Measurements from ENCODE around the gene PTPRN2. TPM values are rescaled to one million over a fixed set of nuclear protein-coding genes. Genes with fewer than 3 reads are reported as not detected.

PTPRN2 gene
- total RNA-seq, 1 donor from 2014 or later, result 2.4 TPM

DNA sequence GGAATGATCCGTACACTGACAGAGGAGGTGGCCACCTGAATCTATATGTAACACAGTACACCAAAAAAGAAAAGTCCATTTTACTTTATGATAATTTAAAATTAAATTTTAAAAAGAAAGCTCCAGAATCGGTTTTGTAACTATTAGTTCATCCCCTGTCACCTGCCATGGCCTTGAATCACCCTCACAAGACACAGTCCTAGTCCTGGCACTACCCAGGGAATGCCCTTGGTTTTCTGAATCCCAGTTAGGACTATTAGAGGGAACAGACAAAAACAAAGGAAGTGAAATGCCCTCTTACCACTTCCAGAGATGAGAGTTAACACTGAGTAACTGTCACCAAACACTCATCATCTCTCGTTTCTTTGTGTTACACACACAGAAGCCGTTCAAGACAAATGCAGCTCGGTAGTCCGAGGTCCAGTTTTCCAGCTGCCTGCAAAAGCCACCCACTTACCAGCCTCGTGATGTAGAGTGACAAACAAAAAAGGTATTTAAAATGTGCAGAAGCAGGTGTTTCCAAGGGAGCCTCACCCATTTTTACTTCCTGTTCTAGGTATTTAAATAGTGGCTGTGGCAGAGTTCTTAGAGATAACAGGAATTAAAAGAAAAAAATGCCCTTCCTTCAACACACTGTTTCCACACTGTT, 6.1 kb downstream of the PTPRN2 start:
- TF ChIP-seq, protein P1, sequence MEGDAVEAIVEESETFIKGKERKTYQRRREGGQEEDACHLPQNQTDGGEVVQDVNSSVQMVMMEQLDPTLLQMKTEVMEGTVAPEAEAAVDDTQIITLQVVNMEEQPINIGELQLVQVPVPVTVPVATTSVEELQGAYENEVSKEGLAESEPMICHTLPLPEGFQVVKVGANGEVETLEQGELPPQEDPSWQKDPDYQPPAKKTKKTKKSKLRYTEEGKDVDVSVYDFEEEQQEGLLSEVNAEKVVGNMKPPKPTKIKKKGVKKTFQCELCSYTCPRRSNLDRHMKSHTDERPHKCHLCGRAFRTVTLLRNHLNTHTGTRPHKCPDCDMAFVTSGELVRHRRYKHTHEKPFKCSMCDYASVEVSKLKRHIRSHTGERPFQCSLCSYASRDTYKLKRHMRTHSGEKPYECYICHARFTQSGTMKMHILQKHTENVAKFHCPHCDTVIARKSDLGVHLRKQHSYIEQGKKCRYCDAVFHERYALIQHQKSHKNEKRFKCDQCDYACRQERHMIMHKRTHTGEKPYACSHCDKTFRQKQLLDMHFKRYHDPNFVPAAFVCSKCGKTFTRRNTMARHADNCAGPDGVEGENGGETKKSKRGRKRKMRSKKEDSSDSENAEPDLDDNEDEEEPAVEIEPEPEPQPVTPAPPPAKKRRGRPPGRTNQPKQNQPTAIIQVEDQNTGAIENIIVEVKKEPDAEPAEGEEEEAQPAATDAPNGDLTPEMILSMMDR (IDR thresholded peaks at IDR 0.05; ENCODE audit: insufficient read depth, low read length, poor library complexity, severe bottlenecking), result no peak
- H3K4me3 ChIP-seq (ENCODE audit: low read depth, low read length), result no peak overlapping the region
- DNase-seq (ENCODE audit: low read depth), result no peak
- H3K36me3 ChIP-seq (ENCODE audit: control insufficient read depth, insufficient read depth, low read length), result no peaks in the 10 kb centered on the region
- peaks cover 12% of the 10 kb centered on the region for H3K27me3 ChIP-seq (ENCODE audit: control insufficient read depth, insufficient read depth, low read length)

DNA sequence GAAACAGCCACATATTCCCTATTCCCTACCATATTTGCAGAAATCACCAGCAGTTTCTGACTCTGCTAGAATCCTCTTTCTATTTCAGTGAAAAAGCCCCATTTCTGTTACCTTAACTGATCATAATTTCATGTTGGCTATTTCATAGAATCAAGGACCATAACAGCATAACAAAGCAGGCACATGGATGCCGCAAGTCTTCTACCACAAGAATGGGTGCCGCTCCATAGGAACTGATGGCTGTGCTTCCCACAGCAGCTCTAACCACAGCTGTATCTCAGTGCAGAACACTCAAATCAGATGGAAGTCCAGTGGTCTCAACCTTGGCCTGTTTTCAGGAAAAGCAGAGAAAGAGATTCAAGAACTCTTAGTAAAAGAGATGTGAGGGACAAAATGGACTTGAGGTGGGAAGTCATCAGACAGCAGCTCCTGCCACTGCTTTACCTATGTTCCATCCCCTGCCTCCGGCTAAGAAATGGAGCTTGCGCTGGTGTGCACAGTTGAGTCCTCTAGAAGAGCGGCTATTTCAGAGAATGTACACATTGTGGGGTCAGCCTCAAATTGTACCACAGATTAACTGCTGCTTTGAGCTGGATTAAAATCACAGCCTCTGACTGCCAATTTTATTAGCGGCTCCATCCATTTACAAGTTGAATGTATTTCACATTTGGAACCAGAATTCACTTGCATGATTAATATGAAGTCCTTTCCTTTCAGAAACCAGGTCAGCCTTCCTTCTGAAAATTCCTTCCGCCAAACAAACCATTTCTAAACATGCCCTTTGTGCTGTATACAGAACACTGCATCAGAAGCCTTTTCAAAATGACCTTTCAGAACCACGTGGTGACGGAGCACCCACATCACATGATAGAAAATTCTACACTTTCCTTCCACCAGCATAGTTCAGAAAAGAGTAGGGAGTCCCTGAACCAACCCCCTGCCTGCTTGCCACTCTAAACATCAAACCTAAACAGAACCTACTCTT, 7.7 kb downstream of the PTPRN2 start:
- Histone ChIP-seq H3K4me3 (ENCODE audit: low read depth, low read length) (no peak overlapping the region), H3K36me3 (ENCODE audit: control insufficient read depth, insufficient read depth, low read length) (no peaks in the 10 kb centered on the region), H3K27me3 (ENCODE audit: control insufficient read depth, insufficient read depth, low read length) (no peaks in the 10 kb centered on the region)
- DNase-seq (ENCODE audit: low read depth), result no peak
- TF ChIP-seq, protein P1 (IDR thresholded peaks at IDR 0.05; ENCODE audit: insufficient read depth, low read length, poor library complexity, severe bottlenecking), result no peak

DNA sequence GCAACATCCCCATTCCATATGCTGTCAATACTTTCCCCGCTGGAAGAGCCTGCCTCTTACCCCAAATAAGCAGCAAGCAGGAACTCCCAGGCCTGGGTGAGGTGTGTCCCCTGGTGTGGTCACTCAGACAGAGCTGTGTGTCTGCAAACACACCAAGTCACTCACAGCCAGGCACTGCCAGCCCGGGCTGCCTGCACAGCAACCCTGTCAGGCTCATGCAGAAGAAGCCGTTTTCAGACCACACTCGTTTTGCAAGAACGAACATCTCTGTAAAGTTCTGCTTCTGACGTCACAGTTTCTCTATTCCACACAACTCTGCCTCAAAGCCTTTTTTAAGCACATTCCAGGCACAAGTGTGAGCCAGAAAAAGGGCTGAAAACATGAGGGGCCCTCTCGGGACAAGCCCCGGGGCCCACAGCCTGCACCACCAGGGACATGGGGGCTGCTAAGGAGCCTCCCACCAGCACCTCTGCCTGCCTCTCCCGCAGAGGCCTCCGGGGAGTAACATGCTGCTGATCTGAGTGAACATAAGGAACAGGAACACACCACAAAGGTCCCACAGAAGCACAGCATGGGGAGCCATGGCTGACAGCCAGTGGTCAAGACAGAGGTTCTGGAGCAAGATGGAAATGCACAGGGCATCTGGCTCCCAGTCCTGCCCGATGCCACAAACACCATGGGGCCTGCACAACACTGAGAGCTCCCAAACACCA, 11.4 kb downstream of the PTPRN2 start:
- TF ChIP-seq, protein P1 (IDR thresholded peaks at IDR 0.05; ENCODE audit: insufficient read depth, low read length, poor library complexity, severe bottlenecking), result no peak
- no peaks in the 10 kb centered on the region for H3K36me3 ChIP-seq (ENCODE audit: control insufficient read depth, insufficient read depth, low read length)
- no peak for DNase-seq (ENCODE audit: low read depth)
- H3K27me3 ChIP-seq (ENCODE audit: control insufficient read depth, insufficient read depth, low read length), result no peaks in the 10 kb centered on the region
- H3K4me3 ChIP-seq (ENCODE audit: low read depth, low read length), result no peak overlapping the region

DNA sequence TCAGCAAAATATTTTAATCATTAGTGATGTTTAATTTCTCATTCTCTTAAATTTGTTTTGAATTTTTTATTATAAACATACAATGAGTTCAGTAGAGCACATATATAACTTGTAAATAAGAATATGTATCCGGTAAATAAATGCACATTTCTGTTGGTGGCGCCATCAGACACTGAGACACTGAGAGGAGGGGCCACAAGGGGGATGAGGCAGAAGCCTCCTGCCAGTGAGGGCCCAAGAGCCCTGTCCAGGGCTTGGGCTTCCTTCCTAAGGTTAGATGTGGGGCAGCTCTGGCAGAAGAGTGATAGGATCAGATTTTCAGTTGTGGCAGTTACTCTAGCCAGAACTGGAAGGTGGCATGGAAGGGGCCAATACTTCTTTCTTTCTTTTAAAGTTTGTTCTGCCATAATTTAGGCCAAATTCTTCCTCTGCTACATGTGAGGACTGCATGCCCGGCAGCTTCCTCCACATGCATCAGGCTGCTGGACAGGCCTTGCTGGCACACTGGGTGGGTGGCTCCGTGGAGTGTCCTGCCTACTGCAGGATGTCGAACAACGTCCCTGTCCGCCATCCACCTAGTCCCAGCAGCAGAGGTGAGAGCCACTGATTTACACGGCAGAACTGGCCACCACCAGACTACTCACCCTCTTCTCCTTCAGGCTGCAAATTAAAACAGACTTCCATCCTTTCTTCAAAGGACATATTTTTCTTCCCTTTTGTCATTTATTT, 13.2 kb downstream of the PTPRN2 start:
- no peak overlapping the region for H3K4me3 ChIP-seq (ENCODE audit: low read depth, low read length)
- no peaks in the 10 kb centered on the region for H3K36me3 ChIP-seq (ENCODE audit: control insufficient read depth, insufficient read depth, low read length)
- TF ChIP-seq, protein P1 (IDR thresholded peaks at IDR 0.05; ENCODE audit: insufficient read depth, low read length, poor library complexity, severe bottlenecking), result no peak
- peaks cover 11% of the 10 kb centered on the region for H3K27me3 ChIP-seq (ENCODE audit: control insufficient read depth, insufficient read depth, low read length)
- no peak for DNase-seq (ENCODE audit: low read depth)

DNA sequence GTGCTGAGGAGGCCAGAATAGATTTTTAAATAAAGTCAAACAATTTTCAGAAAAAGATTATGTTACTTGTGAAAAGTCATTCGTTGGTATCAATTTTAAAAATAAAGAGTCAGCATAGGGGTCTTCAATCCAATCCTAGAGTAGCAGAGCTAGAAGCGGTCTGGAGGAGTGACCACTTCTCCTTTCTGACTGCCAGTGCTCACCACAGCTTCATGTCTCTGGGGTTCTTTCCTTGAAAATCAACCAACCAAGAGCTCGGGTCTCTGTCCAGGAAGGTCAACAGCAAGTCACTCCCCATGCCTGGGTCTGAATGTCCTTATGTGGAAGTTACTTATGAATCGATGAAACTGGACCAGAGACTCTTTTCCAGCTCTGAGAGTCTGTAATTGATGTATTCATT, 14.3 kb downstream of the PTPRN2 start:
- TF ChIP-seq, protein P1 (IDR thresholded peaks at IDR 0.05; ENCODE audit: insufficient read depth, low read length, poor library complexity, severe bottlenecking), result no peak
- Histone ChIP-seq H3K27me3 (ENCODE audit: control insufficient read depth, insufficient read depth, low read length) (peaks cover 18% of the 10 kb centered on the region), H3K36me3 (ENCODE audit: control insufficient read depth, insufficient read depth, low read length) (no peaks in the 10 kb centered on the region), H3K4me3 (ENCODE audit: low read depth, low read length) (no peak overlapping the region)
- no peak for DNase-seq (ENCODE audit: low read depth)

All from kidney epithelial cell (primary cell).